HG03139 (cell line): ENCODE measurements around the gene DAPK2.

Experiments used
- ATAC-seq: cut with Tn5 transposase; IDR thresholded peaks from one replicate; pipeline ENCODE4 v1.9.1; 2021; ENCODE audit not compliant: unreplicated experiment

DAPK2 gene

GRCh38 chr15:64024172-64025050 lies 21.9 kb downstream of the DAPK2 start:
- ATAC-seq, result no peak

DNA sequence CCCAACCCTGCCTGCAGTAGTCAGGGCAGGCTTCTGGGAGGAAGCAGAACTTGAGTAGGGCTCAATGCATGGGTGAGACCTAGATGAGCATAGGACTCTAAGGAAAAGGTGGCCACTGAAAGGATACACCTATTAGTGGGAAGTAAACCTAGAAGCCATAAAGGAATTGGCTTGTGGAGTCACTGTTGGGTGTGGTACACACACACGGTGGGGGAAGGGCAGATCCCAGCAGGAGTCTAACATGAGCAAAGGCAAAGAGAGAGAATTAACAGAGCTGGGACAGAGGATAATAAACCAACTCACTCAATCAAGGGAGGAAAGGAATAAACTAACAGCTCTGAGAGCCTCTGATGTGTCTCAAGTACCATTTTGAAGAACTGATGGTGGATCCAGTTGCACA lies 23.1 kb downstream of the DAPK2 start:
- ATAC-seq, result no peak

DNA sequence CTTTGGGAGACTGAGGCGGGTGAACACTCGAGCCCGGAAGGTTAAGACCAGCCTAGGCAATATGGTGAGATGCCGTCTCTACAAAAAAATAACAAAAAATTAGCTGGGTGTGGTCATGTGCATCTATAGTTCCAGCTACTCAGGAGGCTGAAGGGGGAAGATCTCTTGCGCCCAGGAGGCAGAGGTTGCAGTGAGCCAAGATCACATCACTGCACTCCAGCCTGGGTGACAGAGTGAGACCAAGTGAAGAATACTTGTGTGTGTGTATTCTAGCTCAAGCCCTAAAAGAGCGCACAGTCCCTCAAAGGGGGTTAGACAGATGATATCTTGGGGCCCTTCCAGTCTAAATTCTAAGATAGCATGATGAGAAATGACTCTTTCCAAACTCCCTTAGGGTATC lies 23.7 kb downstream of the DAPK2 start:
- no peak for ATAC-seq

- ATAC-seq, result no peak
Observed at GRCh38 chr15:64019764-64020163, 26.5 kb downstream of the DAPK2 start.

DNA sequence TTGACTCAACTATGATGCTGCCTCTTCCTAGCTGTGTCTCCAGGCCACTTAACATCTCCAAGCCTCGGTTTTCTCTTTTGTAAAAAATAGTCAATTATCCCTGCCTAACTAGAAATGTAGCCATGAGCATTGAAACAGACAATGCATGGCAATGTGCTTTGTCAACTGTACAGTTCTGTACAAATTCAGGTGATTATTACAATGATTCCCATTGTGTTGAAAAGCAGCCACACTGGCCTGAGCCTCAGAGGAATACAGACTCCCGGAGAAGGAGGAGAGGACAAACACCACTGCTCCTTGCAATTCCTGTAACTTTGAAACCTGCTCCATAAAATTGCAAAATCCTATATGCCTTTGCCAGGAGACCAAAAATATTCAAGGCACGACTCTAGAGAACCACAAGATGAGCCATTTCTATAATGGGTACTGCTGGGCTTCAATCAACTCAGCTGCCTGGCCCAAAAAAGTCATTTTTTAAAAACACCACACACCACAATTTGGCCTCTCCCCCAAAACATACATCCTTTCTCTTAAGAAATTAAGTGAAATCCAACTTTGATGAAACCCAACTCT lies 28.6 kb downstream of the DAPK2 start:
- no peak for ATAC-seq

DNA sequence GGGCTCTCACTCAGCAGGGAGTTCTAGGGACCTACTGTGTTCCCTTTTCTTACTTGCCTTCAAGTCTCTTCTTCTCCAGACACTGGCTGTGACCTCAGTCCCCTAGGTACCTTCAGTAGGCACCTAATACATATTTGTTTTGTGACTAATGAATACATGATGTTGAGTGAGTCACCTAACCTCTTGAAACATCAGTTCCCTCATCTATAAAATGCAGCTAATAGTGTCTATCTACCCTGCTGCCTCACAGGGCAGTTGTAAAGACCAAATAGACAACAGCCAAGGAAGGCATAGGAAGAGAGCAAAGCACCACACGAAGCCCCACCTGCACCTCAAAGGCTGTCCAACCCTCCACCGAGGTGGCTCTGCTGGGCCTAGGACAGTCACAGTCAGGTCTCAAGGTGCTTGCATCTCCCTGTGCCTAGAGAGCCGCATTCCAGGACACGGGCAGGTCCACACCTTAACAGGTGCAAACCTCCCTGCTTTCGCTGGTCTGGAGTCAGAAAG lies 29.1 kb downstream of the DAPK2 start:
- ATAC-seq, result no peak

DNA sequence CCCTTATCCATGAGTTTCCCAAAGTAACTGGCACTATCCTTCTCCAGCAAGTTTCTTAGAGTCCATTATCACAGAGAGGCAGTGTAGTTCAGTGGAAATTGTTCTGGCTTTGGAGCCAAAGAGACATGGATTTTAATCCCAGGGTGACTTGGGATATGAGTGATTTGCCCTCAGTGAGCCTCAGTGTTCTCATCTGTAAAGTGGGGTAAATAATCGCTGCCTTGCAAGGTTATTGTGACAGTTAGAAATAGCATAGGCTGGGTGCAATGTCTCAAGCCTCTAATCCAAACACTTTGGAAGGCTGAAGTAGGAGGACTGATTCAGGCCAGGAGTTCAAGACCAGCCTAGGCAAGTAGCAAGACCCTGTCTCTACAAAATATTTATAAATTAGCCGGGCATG lies 30.0 kb downstream of the DAPK2 start:
- no peak for ATAC-seq

DNA sequence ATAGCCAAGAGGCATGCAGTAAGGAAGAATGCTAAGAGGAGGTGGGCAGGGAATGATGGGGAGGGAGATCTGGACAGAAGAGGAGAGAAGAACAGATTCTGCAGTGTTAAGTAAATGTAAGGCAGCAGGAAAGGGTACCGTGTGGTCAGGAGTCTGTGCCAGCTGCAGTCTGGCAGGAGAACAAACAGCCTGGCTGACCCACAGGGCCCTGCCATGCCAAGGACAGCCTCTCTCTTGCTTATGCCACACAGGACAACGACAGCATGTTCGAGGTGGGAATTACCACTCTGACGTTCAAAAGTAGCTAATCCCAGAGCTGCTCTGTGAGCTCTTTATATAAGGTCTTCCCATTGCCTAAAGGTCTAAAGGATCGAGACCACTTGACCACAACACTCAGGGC lies 31.3 kb downstream of the DAPK2 start:
- no peak for ATAC-seq

DNA sequence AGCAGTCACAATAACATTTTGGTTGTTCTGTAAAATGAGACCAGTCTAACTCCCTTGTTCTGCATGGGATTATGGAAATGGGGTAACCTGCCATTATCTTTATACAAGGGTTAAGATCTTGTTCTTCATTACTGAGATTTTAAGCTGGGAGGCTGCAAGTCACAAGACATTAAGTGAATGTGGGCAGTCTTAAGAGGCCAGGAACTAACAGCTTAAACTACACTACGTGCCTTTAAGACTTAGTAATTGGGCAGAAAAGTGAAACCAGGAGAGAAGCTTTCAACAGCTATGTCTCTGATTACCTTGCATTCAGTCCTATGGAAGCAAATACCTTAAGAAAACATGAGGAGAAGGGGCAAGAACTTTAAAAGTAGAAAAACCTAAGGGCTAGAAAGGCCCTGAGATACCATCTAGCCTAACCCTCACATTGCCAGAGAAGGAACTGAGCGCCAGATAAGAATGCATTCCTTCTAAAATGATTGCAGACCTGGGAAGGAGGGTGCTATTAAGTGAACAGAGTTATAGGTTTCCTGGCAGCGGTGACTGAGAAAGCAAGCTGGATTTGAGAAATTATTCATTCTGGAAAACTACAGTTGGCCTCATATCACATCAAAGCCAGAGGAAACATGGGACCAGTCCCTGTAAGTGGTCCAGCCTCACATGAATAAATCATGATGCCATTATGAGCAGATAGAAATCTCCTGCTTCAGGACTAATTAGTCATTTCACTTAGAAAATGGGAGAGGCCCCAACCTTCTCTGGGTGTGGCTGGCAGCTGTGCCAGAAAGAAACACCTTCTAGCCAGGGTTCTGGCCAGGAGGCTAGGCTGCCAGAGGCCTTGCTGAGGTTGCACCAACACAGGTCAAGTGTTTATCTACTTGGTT lies 32.9 kb downstream of the DAPK2 start:
- no peak for ATAC-seq

DNA sequence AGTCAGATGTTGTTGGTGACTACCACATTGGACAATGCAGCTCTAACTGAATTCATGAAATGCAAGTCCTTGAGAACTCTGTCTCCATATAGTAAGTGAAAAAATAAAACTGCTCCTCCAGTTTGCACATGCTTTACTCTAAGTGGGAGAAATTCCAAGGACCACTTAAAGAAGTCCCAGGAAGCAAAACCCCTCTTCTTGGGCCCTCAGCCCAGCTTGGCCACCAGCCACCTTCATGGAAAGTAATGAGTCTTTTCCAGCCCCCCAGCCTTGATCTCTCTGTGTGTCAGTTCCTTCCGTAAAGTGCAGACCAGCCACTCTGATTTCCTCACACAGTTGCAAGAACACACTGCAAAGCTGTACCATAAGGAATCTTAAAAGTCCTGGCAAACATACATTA lies 34.5 kb downstream of the DAPK2 start:
- ATAC-seq, result no peak

- ATAC-seq, result peak; percentile 88
Observed at GRCh38 chr15:64010719-64011118, 35.6 kb downstream of the DAPK2 start.

GRCh38 chr15:64009798-64010261 lies 36.5 kb downstream of the DAPK2 start:
- no peak for ATAC-seq

- ATAC-seq, result no peak
Observed at GRCh38 chr15:64009241-64009640, 37.0 kb downstream of the DAPK2 start.

DNA sequence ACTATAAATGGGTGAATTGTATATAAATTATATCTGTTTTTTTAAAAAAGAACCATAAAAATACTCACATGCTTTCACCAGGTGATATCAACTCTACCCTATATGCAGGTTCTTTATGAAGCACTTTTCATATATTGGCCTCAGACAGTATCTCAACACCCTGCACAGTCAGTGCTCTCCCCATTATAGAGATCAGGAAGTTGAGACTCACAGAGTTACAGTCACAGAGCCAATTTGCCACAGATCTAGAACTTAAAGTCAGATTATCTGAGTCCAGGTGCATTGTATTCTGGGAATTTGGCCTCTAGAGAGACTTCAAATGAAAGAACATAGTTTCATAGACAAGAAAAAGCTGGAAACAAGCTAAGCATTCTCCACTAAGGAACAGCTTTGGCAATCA lies 38.1 kb downstream of the DAPK2 start:
- ATAC-seq, result no peak

GRCh38 chr15:64006642-64007041 lies 39.6 kb downstream of the DAPK2 start:
- ATAC-seq, result no peak

- no peak for ATAC-seq
Observed at GRCh38 chr15:64004587-64004986, 41.7 kb downstream of the DAPK2 start.

DNA sequence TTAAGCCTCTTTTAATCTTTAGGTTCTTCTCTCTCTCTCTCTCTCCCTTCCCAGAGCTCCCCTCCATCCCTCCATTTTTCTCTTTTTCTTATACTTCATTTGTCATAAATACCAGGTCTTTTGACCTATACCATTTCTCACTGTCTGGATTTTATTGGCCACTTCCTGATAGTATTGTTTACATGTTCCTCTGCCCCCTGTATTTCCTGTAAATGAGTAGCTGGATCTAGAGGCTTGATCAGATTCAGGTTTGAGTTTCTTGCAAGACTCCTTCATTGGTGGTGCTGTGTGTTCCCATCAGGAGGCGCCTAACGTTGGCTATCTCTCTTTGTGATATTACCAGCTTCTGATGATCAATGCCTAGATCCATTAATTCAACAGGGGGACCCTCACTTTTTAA lies 42.2 kb downstream of the DAPK2 start:
- ATAC-seq, result no peak

DNA sequence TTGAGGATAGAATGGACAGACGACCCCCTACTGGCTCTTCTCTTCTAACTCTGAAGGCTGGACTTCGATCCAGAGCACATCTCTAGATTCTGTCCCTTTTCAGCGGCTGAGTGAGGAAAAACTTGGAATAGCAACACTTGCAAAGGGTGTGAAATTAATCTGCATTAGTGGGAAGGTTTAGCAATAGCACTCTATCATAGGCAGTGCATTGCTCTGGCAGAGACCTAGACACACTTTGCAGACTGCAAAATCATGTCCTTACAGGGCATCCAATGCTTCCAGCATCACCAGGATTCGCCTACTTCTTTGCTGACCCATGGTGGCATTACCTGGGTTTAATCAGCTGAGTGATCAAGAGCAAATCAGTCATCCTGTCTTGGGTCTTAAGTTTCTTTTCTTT lies 43.1 kb downstream of the DAPK2 start:
- no peak for ATAC-seq

GRCh38 chr15:64001148-64001547 lies 45.1 kb downstream of the DAPK2 start:
- ATAC-seq, result no peak

DNA sequence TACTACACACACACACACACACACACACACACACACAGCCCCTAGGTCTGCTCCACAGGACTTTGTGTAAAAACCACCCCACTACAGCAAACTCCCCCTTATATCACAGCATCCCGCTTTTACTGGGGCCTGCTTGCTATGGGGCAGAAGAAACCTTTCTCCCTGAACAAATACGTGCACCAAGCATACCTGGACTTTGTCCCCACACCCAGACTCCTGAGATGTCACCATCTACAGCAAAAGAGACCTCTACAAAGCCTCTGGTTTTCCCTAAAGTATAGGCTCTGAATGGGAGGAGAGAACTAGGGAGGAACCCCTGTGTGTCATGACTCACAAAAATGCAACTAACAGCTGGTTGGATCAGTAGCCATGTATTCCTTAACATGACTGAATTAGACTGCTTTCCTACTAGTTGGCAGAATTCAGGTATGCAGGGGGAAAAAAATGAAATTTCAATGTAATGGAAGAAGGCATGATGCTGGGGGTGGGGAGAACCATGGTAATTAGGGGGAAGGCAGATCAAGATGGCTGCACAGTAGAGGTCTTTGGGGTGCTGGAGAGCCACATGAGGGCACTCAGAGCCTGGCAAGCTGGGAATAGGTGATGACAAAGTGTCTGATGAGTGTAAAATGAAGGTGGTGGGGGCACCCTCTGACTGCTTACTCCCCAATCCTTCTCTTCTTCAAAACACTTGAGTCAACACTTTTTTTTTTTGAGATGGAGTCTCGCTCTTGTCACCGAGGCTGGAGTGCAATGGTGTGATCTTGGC lies 45.9 kb downstream of the DAPK2 start:
- ATAC-seq, result no peak

DNA sequence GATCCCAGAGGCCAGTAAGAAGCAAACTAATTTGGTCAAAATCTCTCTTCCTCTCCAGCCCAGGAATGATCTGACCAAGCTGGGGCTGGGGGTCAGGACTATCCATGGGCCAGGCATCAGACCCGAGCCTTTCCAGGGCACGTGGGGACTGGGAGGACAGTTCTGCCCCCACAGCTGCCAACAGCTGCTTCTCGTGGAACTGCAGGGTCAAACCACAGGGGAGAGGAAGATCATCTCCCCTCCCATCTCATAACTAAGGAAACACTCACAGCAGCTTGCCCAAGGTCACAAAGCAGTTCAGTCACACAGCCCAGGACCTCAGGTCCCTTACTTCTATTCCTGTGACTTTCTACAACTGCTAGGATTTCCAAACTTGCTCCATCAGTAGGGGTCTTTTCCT lies 47.1 kb downstream of the DAPK2 start:
- no peak for ATAC-seq
